B cell (primary cell): ENCODE results near the gene SERPINA9.

Experiments
- EZH2 ChIP-seq: IDR thresholded peaks from 2 replicates; pipeline ENCODE4 v1.6.1; 2012; ENCODE audit warnings: borderline replicate concordance, low read depth, mild to moderate bottlenecking, moderate library complexity, low read length; ENCODE audit not compliant: insufficient read depth, poor library complexity, severe bottlenecking
- TF ChIP-seq, protein P1 (sequence below): fragments of 200-600 bp; IDR thresholded peaks from one replicate; pipeline ENCODE4 v1.8.0; 2022; ENCODE audit warnings: antibody characterized with exemption, mild to moderate bottlenecking

DNA sequence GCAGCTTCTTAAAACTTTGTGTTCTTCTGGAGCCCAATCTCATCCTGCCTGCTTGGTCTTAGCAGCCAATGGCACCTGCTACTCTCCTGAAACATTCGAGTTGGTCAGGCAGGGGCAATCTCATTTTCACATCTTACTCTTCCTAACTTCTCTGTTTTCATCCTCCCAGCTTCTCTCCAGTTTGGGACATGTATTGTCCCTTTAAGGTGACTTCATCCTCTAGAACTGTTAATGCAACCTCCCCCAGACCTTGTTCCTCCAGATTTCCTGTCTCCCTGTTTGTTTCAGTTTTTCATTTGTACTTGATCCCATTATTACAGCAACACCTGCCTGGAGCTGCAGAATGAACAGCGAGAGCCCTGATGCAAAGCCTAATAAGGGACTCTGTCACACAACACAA is 54.7 kb downstream of the SERPINA9 start:
- TF ChIP-seq, protein P1, sequence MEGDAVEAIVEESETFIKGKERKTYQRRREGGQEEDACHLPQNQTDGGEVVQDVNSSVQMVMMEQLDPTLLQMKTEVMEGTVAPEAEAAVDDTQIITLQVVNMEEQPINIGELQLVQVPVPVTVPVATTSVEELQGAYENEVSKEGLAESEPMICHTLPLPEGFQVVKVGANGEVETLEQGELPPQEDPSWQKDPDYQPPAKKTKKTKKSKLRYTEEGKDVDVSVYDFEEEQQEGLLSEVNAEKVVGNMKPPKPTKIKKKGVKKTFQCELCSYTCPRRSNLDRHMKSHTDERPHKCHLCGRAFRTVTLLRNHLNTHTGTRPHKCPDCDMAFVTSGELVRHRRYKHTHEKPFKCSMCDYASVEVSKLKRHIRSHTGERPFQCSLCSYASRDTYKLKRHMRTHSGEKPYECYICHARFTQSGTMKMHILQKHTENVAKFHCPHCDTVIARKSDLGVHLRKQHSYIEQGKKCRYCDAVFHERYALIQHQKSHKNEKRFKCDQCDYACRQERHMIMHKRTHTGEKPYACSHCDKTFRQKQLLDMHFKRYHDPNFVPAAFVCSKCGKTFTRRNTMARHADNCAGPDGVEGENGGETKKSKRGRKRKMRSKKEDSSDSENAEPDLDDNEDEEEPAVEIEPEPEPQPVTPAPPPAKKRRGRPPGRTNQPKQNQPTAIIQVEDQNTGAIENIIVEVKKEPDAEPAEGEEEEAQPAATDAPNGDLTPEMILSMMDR = no peak
- no peak for TF ChIP-seq EZH2
